Erythroblast (primary cell): Measurements from ENCODE around the gene SERTAD4.

ENCODE experiments used
- GATA1 ChIP-seq: IDR thresholded peaks from 2 replicates; pipeline ENCODE4 v1.6.1; 2011; ENCODE audit warnings: low read depth, mild to moderate bottlenecking, control low read depth, low read length, moderate library complexity
- POLR2A ChIP-seq: IDR thresholded peaks from 2 replicates; pipeline ENCODE4 v1.6.1; 2011; ENCODE audit warnings: mild to moderate bottlenecking, low read length

- no peak for TF ChIP-seq POLR2A
- no peak for TF ChIP-seq GATA1
Measured at GRCh38 chr1:210201681-210202080, 30.9 kb upstream of the SERTAD4 start.
